Renal pelvis (tissue), 4 donors: ENCODE measurements around the gene H6PD. TPM values are rescaled to one million over a fixed set of nuclear protein-coding genes. Genes with fewer than 3 reads are reported as not detected.

Experiments
- DNase-seq: peaks from one replicate; pipeline ENCODE4 v3.0.0-alpha.2; 2013
- polyA plus RNA-seq, 3 donors: library from polyadenylated mRNA; unstranded; fragments of 120-200 nt; gene quantifications; one replicate each; pipeline ENCODE4 v1.2.1, GENCODE V29; 2013; ENCODE audit not compliant: insufficient read length in 3 of 3

H6PD gene
- polyA plus RNA-seq, 3 donors: 36.1 to 45.2 (median 39.3) TPM

GRCh38 chr1:9238550-9238949 is 4.0 kb downstream of the H6PD start:
- DNase-seq: no peak

DNA sequence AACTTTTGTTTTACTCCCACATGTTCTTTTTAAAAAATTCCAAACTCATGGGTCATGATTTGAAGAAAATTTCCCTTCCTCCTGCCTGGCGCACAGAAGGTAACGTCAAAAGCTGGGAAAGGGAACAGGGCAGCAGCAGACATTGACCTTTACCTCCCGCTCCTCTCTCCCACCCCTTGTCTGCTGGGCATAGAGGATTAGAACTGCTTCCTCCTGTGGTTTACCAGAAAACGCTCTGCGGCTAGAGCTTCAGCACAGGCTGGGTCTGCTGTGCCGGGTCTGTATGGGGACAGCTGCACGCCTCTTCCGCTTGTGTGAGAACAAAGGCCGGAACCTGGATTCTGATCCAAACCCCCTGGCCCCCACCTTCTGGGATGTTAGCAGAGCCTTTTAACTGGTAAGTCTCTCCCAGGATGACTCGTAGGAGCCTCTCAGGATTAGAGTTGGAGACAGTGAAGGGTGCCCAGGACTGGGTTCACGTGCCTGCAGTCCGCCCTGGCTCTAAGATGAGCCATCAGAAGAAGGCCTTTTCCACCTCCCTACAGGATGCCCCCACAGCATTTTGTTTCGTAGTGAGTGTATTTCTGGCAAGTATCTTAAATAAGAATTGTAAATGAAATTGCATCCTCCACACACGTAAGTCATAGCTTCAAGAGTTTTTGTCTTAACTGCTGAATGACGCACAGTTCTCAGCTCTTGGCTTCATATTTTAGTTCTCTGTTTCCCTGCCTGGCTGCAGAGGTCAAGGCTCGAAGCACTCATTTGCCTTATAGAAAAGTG is 5.2 kb downstream of the H6PD start:
- no peak for DNase-seq

DNA sequence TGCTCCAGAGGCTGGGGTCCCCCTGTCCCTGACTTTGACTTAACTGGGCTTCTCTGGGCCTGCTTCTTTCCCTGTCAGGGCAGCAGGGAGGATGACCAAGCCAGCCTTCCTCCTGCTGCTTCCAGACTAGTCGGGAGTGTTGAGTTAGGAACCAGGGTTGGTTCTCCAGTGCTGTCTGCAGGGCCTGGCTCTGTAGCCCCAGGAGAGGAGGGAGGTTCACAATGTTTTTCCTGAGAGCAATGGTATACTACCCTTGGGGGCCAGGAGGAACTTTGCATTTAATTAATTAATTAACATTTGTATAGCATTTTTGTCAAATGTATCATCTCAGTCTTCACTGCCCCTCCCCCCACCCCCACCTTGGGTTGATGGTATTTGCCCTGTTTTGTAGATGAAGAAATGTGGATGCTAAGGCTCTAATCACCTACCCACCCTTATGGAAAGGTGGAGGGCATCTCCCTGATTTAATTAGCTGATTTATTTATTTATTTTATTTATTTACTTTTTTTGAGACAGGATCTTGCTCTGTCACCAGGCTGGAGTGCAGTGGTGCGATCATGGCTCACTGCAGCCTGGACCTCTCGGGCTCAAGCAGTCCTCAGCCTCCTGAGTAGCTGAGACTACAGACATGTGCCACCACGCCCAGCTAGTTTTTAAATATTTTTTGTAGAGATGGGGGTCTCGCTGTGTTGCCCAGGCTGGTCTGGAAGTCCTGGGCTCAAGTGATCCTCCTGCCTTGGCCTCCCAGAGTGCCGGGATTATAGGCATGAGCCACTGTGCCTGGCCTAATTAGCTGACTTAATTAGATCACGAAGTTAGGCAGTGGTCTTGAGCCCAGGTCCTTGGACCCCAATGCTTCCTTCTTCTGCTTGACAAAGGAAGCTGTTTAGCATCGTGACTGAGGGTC is 6.6 kb downstream of the H6PD start:
- DNase-seq: no peak

DNA sequence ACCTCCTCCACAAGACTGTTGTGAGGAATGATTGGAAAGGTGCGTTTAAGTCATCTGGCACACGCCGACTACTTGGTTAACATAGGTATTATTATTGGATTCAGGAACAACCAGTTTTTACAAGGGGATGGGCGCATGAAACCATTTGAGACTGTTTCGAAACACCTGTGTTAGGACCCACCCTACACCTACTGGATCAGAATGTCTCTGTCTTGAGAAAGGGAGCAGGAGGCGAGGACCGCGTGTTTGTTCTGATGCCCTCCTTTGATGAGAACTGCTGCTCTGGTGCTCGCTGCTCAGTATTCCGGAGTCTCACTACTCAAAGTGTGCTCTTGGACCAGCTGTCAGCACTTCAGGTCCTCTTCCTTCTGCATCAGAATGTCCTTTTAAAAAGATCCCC is 7.3 kb downstream of the H6PD start:
- DNase-seq: no peak

GRCh38 chr1:9242338-9242969 is 7.9 kb downstream of the H6PD start:
- DNase-seq: no peak

- DNase-seq: no peak
Measured at GRCh38 chr1:9243066-9243739, 8.6 kb downstream of the H6PD start.

GRCh38 chr1:9244501-9245229 is 10.1 kb downstream of the H6PD start:
- DNase-seq: no peak

GRCh38 chr1:9245230-9245619 is 10.7 kb downstream of the H6PD start:
- DNase-seq: no peak

GRCh38 chr1:9245661-9246060 is 11.1 kb downstream of the H6PD start:
- no peak for DNase-seq

- DNase-seq: no peak
Measured at GRCh38 chr1:9246215-9246614, 11.6 kb downstream of the H6PD start.

DNA sequence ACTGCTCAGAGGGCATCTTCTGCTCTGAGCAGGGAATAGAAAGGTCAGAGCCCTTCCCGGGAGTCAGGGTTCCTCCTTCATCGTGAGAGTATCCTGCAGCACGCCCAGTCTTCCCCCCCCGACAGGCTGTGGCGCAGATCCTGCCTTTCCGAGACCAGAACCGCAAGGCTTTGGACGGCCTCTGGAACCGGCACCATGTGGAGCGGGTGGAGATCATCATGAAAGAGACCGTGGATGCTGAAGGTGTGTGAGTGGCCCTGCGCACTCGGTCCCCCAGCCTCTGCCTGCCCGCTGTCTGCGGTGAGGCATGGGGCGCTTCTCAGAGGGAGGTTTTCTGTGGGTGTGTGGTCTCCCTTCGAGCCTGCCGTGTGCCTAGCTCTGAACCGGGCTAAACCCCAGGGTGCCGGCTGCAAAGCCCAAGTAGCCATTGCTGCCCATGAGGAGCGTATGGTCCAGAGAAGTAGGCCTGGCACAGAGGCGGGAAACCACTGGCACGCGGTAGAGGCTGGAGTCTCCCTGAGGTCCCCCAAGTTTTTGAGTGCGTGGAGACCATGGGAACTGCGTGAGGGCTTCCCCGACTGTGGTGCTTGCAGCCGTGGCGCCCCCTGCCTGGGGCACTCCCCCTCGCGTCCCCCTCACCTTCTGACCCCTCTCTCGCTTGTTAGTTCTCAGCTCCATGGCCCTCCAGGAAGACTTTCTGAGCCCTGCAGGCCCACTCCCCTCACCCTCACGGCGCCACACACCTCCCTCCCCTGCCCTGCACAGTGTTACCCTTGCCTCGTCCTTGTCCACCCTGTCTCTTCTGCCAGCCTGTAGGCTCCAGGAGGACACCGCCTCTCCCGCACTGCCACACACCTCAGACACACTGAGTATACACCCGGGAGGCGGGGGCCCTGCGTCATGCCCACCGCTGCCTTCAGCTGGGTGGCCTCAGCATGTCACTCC is 12.5 kb downstream of the H6PD start:
- no peak for DNase-seq

GRCh38 chr1:9247894-9248293 is 13.3 kb downstream of the H6PD start:
- no peak for DNase-seq

- no peak for DNase-seq
Measured at GRCh38 chr1:9248341-9249262, 14.0 kb downstream of the H6PD start.

DNA sequence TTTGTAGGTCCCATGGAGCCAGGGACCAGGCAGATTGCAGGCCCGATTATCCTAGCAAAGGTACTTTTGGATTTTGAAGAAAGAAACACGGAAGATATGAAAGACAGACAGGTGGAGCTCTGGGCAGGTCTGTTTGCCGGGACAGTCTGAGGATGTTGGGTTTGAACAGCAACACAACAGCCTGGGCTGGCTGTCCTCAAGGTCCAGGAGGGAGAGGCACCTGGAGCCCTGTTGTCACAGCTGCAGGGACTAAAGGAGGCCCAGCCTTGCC is 14.6 kb downstream of the H6PD start:
- no peak for DNase-seq

- no peak for DNase-seq
Measured at GRCh38 chr1:9249534-9250410, 15.2 kb downstream of the H6PD start.

DNA sequence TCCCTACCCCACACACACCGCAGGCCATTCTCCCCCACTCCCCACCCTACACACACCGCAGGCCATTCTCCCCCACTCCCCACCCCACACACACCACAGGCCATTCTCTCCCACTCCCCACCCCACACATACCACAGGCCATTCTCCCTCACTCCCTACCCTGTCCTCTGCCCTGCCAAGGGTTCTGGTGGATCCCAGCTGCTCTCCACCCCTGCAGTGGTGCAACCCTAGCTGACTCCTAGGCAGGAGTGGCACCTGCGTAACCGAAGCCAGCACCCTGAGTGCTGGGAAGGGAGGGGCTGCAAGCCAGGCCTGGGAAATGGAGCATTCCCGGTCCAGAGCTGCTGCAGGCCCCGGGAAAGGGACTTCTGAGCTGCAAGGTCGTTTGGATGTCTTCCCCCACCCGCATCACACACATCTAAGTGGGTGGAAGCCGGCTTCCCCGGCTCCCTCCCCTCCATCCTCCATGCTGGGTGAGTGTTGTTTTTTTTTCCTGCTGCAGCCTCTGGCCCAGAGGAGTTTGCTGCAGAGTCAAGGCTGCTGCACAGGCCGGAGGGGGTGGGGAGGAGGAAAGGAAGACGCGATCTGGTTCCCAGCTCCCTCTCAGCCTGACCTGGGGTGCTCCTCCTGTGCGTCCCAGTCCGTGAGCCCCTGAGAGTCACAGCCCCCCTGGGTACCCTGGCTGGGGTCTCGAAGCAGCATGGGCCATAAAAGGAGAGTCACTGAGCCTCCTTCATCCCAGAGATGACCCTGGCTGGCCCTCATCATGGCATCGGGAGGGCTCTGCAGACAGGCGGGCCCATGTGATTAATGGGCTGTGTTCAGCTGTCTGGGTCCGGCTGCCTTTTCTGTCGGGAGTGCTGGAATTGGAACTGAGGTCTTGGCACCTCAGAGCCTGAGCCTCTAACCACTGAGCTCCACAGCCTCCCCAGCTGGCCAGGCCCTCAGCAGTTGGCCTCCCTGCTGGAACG is 16.1 kb downstream of the H6PD start:
- no peak for DNase-seq

DNA sequence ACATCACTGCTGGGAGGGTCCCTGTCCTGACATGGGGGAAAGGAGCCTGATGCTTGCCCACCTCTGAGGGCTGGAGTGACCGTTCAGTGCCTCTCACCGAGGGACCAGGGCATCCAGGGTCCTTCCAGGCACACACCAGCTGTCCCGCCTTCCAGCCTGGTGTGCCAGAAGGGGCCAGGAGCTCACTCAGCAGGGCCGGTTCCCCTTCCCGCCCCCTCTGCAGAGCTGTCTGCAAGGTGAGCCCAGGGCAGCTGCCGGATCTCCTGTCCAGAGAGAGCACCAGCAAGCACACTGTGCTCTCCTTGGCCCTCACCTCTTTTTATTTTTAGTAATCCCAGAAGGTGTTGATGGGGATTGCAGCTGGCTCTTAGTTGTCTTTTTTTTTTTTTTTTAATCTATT is 16.9 kb downstream of the H6PD start:
- DNase-seq: no peak
